Activated CD4-positive, alpha-beta T cell treated with anti-CD3 and anti-CD28 coated beads, Interleukin-2, Interleukin-4, amounts not matched to agents 100 ng/mL and 50 ng/mL, durations not matched to agents 16 hours and 8 hours (primary cell): ENCODE results near the gene UTS2R.

Experiments used
- DNase-seq: peaks from one replicate; pipeline ENCODE4 v3.0.0-alpha.2; 2020; ENCODE audit warnings: low spot score

The UTS2R gene

GRCh38 chr17:82389379-82389778, 17.8 kb downstream of the UTS2R start:
- no peak for DNase-seq

- DNase-seq, result no peak
These were observed 18.7 kb downstream of the UTS2R start for GRCh38 chr17:82390015-82390859.

GRCh38 chr17:82390860-82391435, 19.4 kb downstream of the UTS2R start:
- DNase-seq, result no peak

GRCh38 chr17:82391496-82392066, 20.0 kb downstream of the UTS2R start:
- no peak for DNase-seq

GRCh38 chr17:82392209-82392920, 20.8 kb downstream of the UTS2R start:
- DNase-seq, result no peak

- no peak for DNase-seq
These were observed 21.4 kb downstream of the UTS2R start for GRCh38 chr17:82392941-82393340.

- DNase-seq, result no peak
These were observed 22.7 kb downstream of the UTS2R start for GRCh38 chr17:82394278-82394677.

- DNase-seq, result no peak
These were observed 25.3 kb downstream of the UTS2R start for GRCh38 chr17:82396601-82397435.

- no peak for DNase-seq
These were observed 26.1 kb downstream of the UTS2R start for GRCh38 chr17:82397449-82398335.

- DNase-seq, result no peak
These were observed 27.5 kb downstream of the UTS2R start for GRCh38 chr17:82399041-82399441.

GRCh38 chr17:82399601-82400101, 28.1 kb downstream of the UTS2R start:
- DNase-seq, result no peak

GRCh38 chr17:82400206-82400605, 28.6 kb downstream of the UTS2R start:
- DNase-seq, result no peak

- DNase-seq, result peak; percentile 66
These were observed 29.3 kb downstream of the UTS2R start for GRCh38 chr17:82400830-82401229.

GRCh38 chr17:82402865-82403264, 31.3 kb downstream of the UTS2R start:
- no peak for DNase-seq

GRCh38 chr17:82403662-82404660, 32.4 kb downstream of the UTS2R start:
- no peak for DNase-seq

GRCh38 chr17:82405051-82405450, 33.5 kb downstream of the UTS2R start:
- no peak for DNase-seq

GRCh38 chr17:82406131-82406671, 34.6 kb downstream of the UTS2R start:
- DNase-seq, result no peak

- DNase-seq, result no peak
These were observed 35.7 kb downstream of the UTS2R start for GRCh38 chr17:82407255-82407654.
